A673 (cell line): ENCODE results near the gene CCDC85A.

Experiments used
- CTCF ChIP-seq: fragments of 300-800, 200-600 bp; sonication (generic); conservative IDR thresholded peaks from 2 replicates; pipeline ENCODE4 v1.5.1; 2017; ENCODE audit warnings: low read depth, mild to moderate bottlenecking, antibody characterized with exemption, low read length, moderate library complexity, mixed read lengths
- EZH2 ChIP-seq: fragments of 200-600 bp; sonication (generic); IDR thresholded peaks from 2 replicates; pipeline ENCODE4 v1.6.1; 2017; ENCODE audit warnings: borderline replicate concordance, low read depth, mild to moderate bottlenecking, mixed read lengths, antibody characterized with exemption, low read length; ENCODE audit not compliant: poor library complexity, severe bottlenecking

GRCh38 chr2:56179931-56180330 is 3.9 kb upstream of the CCDC85A start:
- TF ChIP-seq CTCF (no peak), EZH2 (no peak)
